Measurements from ENCODE around the gene VSTM1.

The VSTM1 gene

GRCh38 chr19:54030895-54031586, 32.7 kb downstream of the VSTM1 start:
- TF ChIP-seq GATA2 (IDR thresholded peaks at IDR 0.05; ENCODE audit: low read depth, low read length) = no peak
- TF ChIP-seq GATA3 (IDR thresholded peaks at IDR 0.05; ENCODE audit: low read depth, low read length) = no peak

GRCh38 chr19:54029930-54030490, 33.7 kb downstream of the VSTM1 start:
- TF ChIP-seq GATA2 (IDR thresholded peaks at IDR 0.05; ENCODE audit: low read depth, low read length) (no peak), GATA3 (IDR thresholded peaks at IDR 0.05; ENCODE audit: low read depth, low read length) (no peak)

GRCh38 chr19:54029301-54029700, 34.4 kb downstream of the VSTM1 start:
- no peak for TF ChIP-seq GATA2 (IDR thresholded peaks at IDR 0.05; ENCODE audit: low read depth, low read length)
- no peak for TF ChIP-seq GATA3 (IDR thresholded peaks at IDR 0.05; ENCODE audit: low read depth, low read length)

- no peak for TF ChIP-seq GATA3 (IDR thresholded peaks at IDR 0.05; ENCODE audit: low read depth, low read length)
Measured at GRCh38 chr19:54026656-54027055, 37.0 kb downstream of the VSTM1 start.

- no peak for TF ChIP-seq GATA3 (IDR thresholded peaks at IDR 0.05; ENCODE audit: low read depth, low read length)
Measured at GRCh38 chr19:54024660-54025059, 39.0 kb downstream of the VSTM1 start.

GRCh38 chr19:54023191-54023590, 40.5 kb downstream of the VSTM1 start:
- TF ChIP-seq GATA3 (IDR thresholded peaks at IDR 0.05; ENCODE audit: low read depth, low read length) (no peak), GATA2 (IDR thresholded peaks at IDR 0.05; ENCODE audit: low read depth, low read length) (no peak)

GRCh38 chr19:54021932-54022331, 41.8 kb downstream of the VSTM1 start:
- TF ChIP-seq GATA3 (IDR thresholded peaks at IDR 0.05; ENCODE audit: low read depth, low read length) (no peak), GATA2 (IDR thresholded peaks at IDR 0.05; ENCODE audit: low read depth, low read length) (no peak)

- TF ChIP-seq GATA3 (IDR thresholded peaks at IDR 0.05; ENCODE audit: low read depth, low read length) (no peak), GATA2 (IDR thresholded peaks at IDR 0.05; ENCODE audit: low read depth, low read length) (no peak)
Measured at GRCh38 chr19:54021363-54021762, 42.3 kb downstream of the VSTM1 start.

- TF ChIP-seq GATA3 (IDR thresholded peaks at IDR 0.05; ENCODE audit: low read depth, low read length) (no peak), GATA2 (IDR thresholded peaks at IDR 0.05; ENCODE audit: low read depth, low read length) (no peak)
Measured at GRCh38 chr19:54017261-54017660, 46.4 kb downstream of the VSTM1 start.

GRCh38 chr19:54014920-54015560, 48.7 kb downstream of the VSTM1 start:
- TF ChIP-seq GATA2 (IDR thresholded peaks at IDR 0.05; ENCODE audit: low read depth, low read length) (no peak), GATA3 (IDR thresholded peaks at IDR 0.05; ENCODE audit: low read depth, low read length) (no peak)

GRCh38 chr19:54013866-54014265, 49.8 kb downstream of the VSTM1 start:
- TF ChIP-seq GATA2 (IDR thresholded peaks at IDR 0.05; ENCODE audit: low read depth, low read length) = no peak
- no peak for TF ChIP-seq GATA3 (IDR thresholded peaks at IDR 0.05; ENCODE audit: low read depth, low read length)

GRCh38 chr19:54011507-54012211, 52.0 kb downstream of the VSTM1 start:
- no peak for TF ChIP-seq GATA2 (IDR thresholded peaks at IDR 0.05; ENCODE audit: low read depth, low read length)

- TF ChIP-seq GATA2 (IDR thresholded peaks at IDR 0.05; ENCODE audit: low read depth, low read length) (no peak), GATA3 (IDR thresholded peaks at IDR 0.05; ENCODE audit: low read depth, low read length) (no peak)
Measured at GRCh38 chr19:54010474-54010873, 53.2 kb downstream of the VSTM1 start.

GRCh38 chr19:54009440-54009839, 54.3 kb downstream of the VSTM1 start:
- TF ChIP-seq GATA2 (IDR thresholded peaks at IDR 0.05; ENCODE audit: low read depth, low read length) = no peak
- no peak for TF ChIP-seq GATA3 (IDR thresholded peaks at IDR 0.05; ENCODE audit: low read depth, low read length)

Data from SH-SY5Y (cell line).